SK-MEL-5 (cell line): ENCODE data around the gene SEC23A. TPM values are rescaled to one million over a fixed set of nuclear protein-coding genes. Genes with fewer than 3 reads are reported as not detected.
"Not testable (repeated sequence)": the region's sequence is repeated elsewhere in the genome, so short reads cannot be mapped to it uniquely, and the experiment has no call there.

Experiments used
- DNase-seq: peaks from one replicate; pipeline ENCODE4 v3.0.0-alpha.2; 2016; ENCODE audit warnings: low read depth, low spot score
- in situ Hi-C: cut with HindIII; loops from 2 replicates; pipeline ENCODE4 v1.10.0; 2016; ENCODE audit warnings: low sequenced_read_pairs, high pct_unique_total_duplicates, low pct_unique_long_range_greater_than_20kb
- polyA plus RNA-seq, 2 experiments: library from polyadenylated mRNA; depleted of rRNA; stranded (reverse); fragments of >200 nt; gene quantifications; 2 replicates each; pipeline ENCODE4 v1.2.3, GENCODE V29; 2015
- total RNA-seq: library from RNA; depleted of rRNA; stranded (reverse); fragments of >200 nt; shearing (Covaris generic); gene quantifications from 2 replicates; pipeline ENCODE4 v1.2.3, GENCODE V29; 2014; rRNA removed

Gene SEC23A
- total RNA-seq: 85.3 and 93.1 TPM in 2 replicates
- polyA plus RNA-seq (2015; cell fraction: cytosol; rRNA removed): 35.3 and 44.4 TPM in 2 replicates
- polyA plus RNA-seq (2015; cell fraction: nucleus; rRNA removed): 17.6 and 27.7 TPM in 2 replicates

DNA sequence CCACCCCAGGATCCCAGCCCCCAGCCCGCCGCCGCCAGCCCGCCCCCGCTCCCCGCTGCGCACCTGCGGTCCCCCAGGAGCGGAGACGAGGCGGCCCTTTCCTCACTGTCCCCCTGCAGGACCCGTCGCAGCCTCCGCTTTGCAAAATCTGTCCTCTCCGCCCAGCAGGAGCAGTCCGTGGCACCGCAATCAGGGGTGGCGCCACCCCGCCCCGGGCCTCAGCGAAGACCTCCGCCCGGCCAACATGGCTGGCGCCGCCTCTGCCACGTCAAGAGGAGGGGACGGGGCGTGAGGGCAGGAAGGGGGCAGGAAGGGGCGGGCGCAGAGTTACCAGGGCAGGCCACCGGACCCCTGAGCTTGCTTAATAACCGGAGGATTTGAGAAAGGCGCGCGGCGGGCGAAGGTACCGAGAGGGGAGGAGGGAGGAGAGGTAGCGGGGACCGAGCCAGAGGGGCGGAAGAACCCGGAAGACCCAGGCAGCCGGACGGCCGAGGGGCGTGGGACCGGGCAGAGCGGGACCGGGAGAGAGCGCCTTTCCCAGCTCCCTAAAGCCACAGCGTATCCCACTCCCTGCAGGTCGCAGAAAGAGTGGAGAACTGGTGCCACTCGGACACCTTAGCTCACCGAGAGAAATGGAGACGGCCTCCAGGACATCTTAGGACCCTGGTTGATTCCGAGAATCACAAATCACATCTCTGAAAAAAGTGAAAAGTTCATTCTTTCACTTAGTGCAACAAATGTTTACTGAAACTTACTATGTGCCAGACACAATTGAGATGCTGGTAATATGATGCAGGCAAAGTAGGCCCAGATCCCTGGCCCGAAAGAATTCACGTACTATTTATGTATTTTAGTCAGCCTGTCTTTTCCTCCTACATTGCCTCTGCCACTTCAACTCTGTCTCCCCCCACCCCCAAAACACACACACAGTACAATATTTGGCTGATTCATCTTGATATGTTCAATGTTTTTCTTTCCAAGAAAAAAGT is at the start of gene SEC23A:
Gene SEC23A (minus strand): TSS at position 267 of the 989 bp plus-strand sequence. CDS start 7,117 bp downstream, outside the sequence.
- in situ Hi-C loops: no loop called here
- DNase-seq: peak; percentile 78

GRCh38 chr14:39145266-39145966 is 42.4 kb upstream of the SEC23A start:
- in situ Hi-C loops: no loop called here
- DNase-seq: no peak

- DNase-seq, in situ Hi-C loops: not testable (repeated sequence)
Measured at GRCh38 chr14:39143226-39143625, 40.2 kb upstream of the SEC23A start.

DNA sequence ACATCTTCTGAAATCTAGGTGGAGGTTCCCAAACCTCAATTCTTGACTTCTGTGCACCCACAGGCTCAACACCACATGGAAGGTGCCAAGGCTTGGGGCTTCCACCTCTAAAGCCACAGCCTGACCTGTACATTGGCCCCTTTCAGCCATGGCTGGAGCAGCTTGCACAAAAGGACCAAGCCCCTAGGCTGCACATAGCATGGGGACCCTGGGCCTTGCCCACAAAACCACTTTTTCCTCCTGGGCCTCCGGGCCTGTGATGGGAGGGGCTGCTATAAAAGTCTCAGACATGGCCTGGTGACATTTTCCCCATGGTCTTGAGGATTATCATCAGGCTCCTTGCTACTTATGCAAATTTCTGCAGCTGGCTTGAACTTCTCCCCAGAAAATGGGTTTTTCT is 38.6 kb upstream of the SEC23A start:
- DNase-seq, in situ Hi-C loops: not testable (repeated sequence)

DNA sequence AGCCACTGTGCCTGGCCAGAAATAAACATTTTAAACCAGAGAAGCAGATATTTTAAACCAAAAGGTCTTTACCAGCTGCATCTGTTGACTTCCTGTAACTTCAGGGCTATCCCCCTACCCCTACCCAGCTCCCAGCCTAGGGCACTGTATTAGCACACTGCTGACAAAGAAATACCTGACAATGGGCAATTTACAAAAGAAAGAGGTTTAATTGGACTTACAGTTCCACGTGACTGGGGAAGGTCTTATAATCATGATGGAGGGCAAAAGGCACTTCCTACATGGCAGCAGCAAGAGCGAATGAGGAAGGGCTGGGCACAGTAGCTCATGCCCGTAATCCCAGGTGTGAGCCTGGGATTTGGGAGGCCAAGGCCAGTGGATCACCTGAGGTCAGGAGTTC is 37.1 kb upstream of the SEC23A start:
- in situ Hi-C loops: no loop called here
- no peak for DNase-seq

DNA sequence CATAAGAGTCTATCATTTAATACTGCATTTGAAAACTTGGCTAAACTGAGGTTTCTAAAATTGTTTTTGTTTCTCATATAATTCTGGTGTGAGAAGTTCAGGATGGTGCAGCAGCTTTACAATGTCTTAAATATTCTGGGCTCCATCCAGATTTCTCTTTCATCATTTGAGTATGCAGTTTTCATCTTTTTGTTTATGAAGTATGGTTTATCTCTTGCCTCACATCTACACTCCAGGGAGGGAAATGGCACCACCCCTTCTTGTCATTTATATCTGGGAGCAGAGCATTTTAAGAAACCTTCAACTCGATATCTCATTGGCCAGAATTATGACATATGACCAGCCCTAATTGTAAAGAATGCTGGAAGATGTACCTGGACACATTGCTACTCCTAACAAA is 35.4 kb upstream of the SEC23A start:
- no peak for DNase-seq
- in situ Hi-C loops: no loop called here

- in situ Hi-C loops, DNase-seq: not testable (repeated sequence)
Measured at GRCh38 chr14:39137835-39138234, 34.8 kb upstream of the SEC23A start.

DNA sequence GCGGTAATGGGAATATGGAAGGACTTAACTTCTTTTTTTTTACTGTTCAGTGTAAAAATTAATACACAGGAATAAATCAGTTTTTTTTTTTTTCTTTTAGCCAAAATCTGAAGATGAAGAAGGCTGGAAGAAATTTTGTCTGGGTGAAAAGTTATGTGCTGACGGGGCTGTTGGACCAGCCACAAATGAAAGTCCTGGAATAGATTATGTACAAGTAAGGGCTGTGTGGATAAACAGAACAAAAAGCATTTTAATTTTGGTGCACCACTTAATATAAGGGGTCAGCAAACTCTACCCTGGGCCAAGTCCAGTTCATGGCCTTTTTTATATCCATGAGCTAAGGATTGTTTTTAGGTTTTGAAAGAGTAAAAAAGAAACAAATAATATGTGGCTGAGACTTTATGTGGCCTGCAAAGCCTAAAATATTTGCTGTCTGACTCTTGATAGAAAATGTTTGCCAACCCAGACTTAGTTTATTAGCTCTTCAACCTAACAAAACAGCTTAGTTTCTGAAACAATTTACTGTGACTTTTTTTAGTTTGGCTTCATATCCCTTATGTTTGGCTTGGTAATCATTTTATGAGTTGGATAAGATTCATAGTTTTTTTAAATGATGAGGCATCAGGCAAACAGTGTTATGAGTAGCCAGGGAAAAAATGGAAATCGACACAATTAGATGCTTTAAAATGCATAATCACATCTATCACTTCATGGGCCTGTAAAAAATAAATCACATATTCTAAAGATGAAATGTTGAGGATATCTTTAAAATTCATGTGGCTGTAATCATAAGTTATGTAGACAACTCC is 19.5 kb upstream of the SEC23A start:
- DNase-seq: no peak
- in situ Hi-C loops: no loop called here

GRCh38 chr14:39114073-39114838 is 11.2 kb upstream of the SEC23A start, which contains the start of gene GEMIN2:
GEMIN2 (plus strand) TSS chr14:39114323; CDS start chr14:39114339, 16 bp downstream.
- DNase-seq: peak; percentile 95
- in situ Hi-C loops: no loop called here

DNA sequence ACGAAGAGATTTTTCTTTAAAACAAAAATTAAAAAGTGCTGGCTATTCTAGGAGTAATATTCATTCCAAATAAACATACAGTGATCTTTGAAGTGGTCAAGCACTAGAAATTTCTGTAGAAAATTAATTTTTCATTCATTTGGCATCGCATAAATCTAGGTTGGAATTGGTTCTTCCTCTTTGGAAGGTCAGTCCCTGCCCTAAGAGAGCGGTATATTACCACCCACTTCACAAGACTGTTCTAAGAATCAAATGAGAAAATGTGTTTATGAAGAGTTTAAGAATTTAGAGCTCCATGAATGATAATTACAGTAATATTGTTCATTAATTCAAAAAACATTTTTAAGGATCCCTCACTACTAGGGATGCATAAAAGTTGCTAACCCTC is 10.6 kb upstream of the SEC23A start:
- DNase-seq: no peak
- in situ Hi-C loops: no loop called here

- in situ Hi-C loops: no loop called here
- DNase-seq: no peak
Measured at GRCh38 chr14:39109893-39110715, 7.1 kb upstream of the SEC23A start.

DNA sequence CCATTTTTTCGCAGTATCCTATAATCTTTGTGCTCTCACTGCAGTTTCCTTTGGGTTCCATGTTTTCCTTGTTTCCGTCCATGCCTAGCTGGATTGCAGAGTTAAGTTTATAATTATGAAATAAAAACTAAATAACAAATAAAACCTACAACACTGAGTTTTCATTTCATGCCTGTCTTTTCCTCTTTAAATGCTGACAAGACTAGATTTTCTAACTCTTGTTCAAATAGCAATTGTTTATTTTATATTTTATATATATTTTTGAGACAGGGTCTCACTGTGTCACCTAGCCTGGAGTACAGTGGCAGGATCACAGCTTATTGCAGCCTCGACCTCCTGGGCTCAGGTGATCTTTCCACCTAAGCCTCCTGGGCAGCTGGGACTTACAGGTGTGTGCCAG is 5.8 kb upstream of the SEC23A start:
- in situ Hi-C loops: no loop called here
- DNase-seq: no peak

- in situ Hi-C loops: no loop called here
- DNase-seq: peak; percentile 50
Measured at GRCh38 chr14:39107591-39107996, 4.6 kb upstream of the SEC23A start.

- DNase-seq, in situ Hi-C loops: not testable (repeated sequence)
Measured at GRCh38 chr14:39104078-39104801, 1.2 kb upstream of the SEC23A start.

DNA sequence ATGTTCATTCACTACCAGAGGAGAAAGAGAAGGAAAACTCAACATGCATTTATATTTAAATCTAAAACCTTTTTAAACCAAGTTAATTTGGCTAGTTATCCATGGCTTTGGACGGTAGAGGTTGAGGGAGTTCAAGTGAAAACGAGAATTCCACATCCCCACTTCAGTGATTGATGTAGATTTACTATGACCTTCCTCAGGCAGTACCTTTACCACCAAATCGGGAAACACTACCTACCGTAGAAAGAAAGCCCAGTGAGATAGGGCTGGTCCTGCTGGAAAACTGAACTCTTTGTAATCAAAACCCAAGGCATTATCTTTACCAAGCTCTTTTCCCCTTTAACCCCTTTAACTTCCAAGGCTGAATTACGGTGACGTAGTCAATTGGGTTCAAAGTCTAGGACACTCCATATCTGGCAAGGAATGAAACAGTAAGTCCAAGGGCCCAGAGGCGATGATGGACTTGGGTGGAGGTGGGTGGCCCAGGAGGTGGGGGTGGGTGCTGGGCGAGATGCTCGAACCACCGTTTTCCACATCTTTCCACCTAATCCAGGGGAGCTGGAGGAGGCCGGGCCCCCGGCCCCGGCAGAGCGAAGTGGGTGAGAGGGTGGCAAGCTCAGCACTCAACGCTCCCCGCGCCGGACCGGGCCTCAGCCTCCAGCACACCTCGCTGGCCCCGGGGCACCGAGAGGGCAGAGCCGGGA is 618 bp downstream of the SEC23A start:
- DNase-seq: peak; percentile 17
- in situ Hi-C loops: no loop called here
